GM23338 (cell line): ENCODE measurements around the gene LRP1-AS. TPM values are rescaled to one million over a fixed set of nuclear protein-coding genes. Genes with fewer than 3 reads are reported as not detected.

Source experiments
- ATAC-seq: fragments of 200-7000 bp; cut with Tn5 transposase; 3 replicates; pipeline ENCODE4 v1.9.1; 2020
- DNase-seq: peaks from one replicate; pipeline ENCODE4 v3.0.0-alpha.2; 2015; ENCODE audit warnings: low spot score
- H2AFZ ChIP-seq: fragments of 200-600 bp; sonication (generic); 2 replicates; pipeline ENCODE4 v1.8.0; 2016; ENCODE audit warnings: antibody characterized with exemption, mild to moderate bottlenecking, moderate library complexity
- H3F3A ChIP-seq: fragments of 200-600 bp; sonication (generic); replicated peaks from 2 replicates; pipeline ENCODE4 v1.8.0; 2017; ENCODE audit warnings: antibody characterized with exemption, mixed run types, low read depth
- H3K27ac ChIP-seq: fragments of 200-600 bp; sonication (generic); 2 replicates; pipeline ENCODE4 v1.6.1; 2016; ENCODE audit warnings: low read depth
- H3K27me3 ChIP-seq: fragments of 200-600 bp; sonication (generic); 2 replicates; pipeline ENCODE4 v1.8.0; 2016; ENCODE audit warnings: mild to moderate bottlenecking, mixed run types, moderate library complexity; ENCODE audit not compliant: insufficient read depth
- H3K36me3 ChIP-seq: fragments of 200-600 bp; sonication (generic); 2 replicates; pipeline ENCODE4 v1.8.0; 2016; ENCODE audit warnings: mild to moderate bottlenecking; ENCODE audit not compliant: insufficient read depth
- H3K4me1 ChIP-seq: fragments of 200-600 bp; sonication (generic); 2 replicates; pipeline ENCODE4 v1.8.0; 2016; ENCODE audit warnings: mild to moderate bottlenecking, moderate library complexity; ENCODE audit not compliant: insufficient read depth
- H3K4me2 ChIP-seq: fragments of 200-600 bp; sonication (generic); 2 replicates; pipeline ENCODE4 v1.7.1; 2017; ENCODE audit warnings: mixed run types
- H3K4me3 ChIP-seq: fragments of 200-600 bp; sonication (generic); 2 replicates; pipeline ENCODE4 v1.6.1; 2016; ENCODE audit warnings: mixed run types
- H3K79me2 ChIP-seq: fragments of 200-600 bp; sonication (generic); replicated peaks from 2 replicates; pipeline ENCODE4 v1.8.0; 2017; ENCODE audit warnings: mild to moderate bottlenecking; ENCODE audit not compliant: insufficient read depth
- H3K9me2 ChIP-seq: fragments of 200-600 bp; sonication (generic); 2 replicates; pipeline ENCODE4 v1.8.0; 2017; ENCODE audit not compliant: insufficient read depth
- H4K20me1 ChIP-seq: fragments of 200-600 bp; sonication (generic); replicated peaks from 2 replicates; pipeline ENCODE4 v1.8.0; 2017; ENCODE audit warnings: mild to moderate bottlenecking; ENCODE audit not compliant: insufficient read depth
- H3K27ac Mint-ChIP-seq: 2 replicates; pipeline ENCODE4 v1.8.0; 2020; ENCODE audit warnings: inconsistent platforms, mild to moderate bottlenecking, moderate library complexity, mixed read lengths
- H3K27me3 Mint-ChIP-seq: 3 replicates; pipeline ENCODE4 v1.8.0; 2022; ENCODE audit warnings: low read depth, mild to moderate bottlenecking, moderate library complexity, mixed read lengths, inconsistent platforms; ENCODE audit not compliant: insufficient read depth, poor library complexity
- H3K36me3 Mint-ChIP-seq: 3 replicates; pipeline ENCODE4 v1.8.0; 2021; ENCODE audit warnings: low read depth, mild to moderate bottlenecking, inconsistent platforms, moderate library complexity, mixed read lengths
- H3K4me1 Mint-ChIP-seq: 3 replicates; pipeline ENCODE4 v1.8.0; 2020; ENCODE audit warnings: mild to moderate bottlenecking, inconsistent platforms, mixed read lengths
- H3K4me3 Mint-ChIP-seq: 3 replicates; pipeline ENCODE4 v1.8.0; 2021; ENCODE audit warnings: moderate library complexity, mild to moderate bottlenecking, inconsistent platforms, mixed read lengths
- H3K9me3 Mint-ChIP-seq: 3 replicates; pipeline ENCODE4 v1.8.0; 2020; ENCODE audit warnings: moderate library complexity, mild to moderate bottlenecking, inconsistent platforms, mixed read lengths
- CREB1 ChIP-seq: fragments of 250-450 bp; sonication (Bioruptor Pico); IDR thresholded peaks from 2 replicates; pipeline ENCODE4 v1.5.0; 2020; ENCODE audit warnings: low read depth, mild to moderate bottlenecking, moderate library complexity
- CTCF ChIP-seq, 2 experiments: fragments of 200-600 bp in 1 of 2; sonication (generic) in 1 of 2; conservative IDR thresholded peaks; 2 replicates each; pipeline versions ENCODE4 v1.5.1 to v1.6.1; 2016 to 2017; ENCODE audit warnings: antibody characterized with exemption in 2 of 2, low read depth in 2 of 2, mild to moderate bottlenecking in 2 of 2, moderate library complexity in 1 of 2
- ETS1 ChIP-seq: IDR thresholded peaks from 2 replicates; pipeline ENCODE4 v1.6.1; 2016; ENCODE audit warnings: antibody characterized with exemption
- EZH2 ChIP-seq: fragments of 200-600 bp; sonication (generic); IDR thresholded peaks from one replicate; pipeline ENCODE4 v1.8.0; 2017; ENCODE audit warnings: antibody characterized with exemption, mild to moderate bottlenecking, low read depth; ENCODE audit not compliant: unreplicated experiment
- EZH2phosphoT487 ChIP-seq: fragments of 200-600 bp; sonication (generic); IDR thresholded peaks from one replicate; pipeline ENCODE4 v1.8.1; 2018; ENCODE audit warnings: antibody characterized with exemption; ENCODE audit not compliant: unreplicated experiment
- JUNB ChIP-seq: IDR thresholded peaks from one replicate; pipeline ENCODE4 v1.6.1; 2016; ENCODE audit warnings: antibody characterized with exemption; ENCODE audit not compliant: unreplicated experiment
- NANOG ChIP-seq: IDR thresholded peaks from 2 replicates; pipeline ENCODE4 v1.6.1; 2016; ENCODE audit warnings: antibody characterized with exemption, borderline replicate concordance
- POLR2AphosphoS5 ChIP-seq: IDR thresholded peaks from 2 replicates; pipeline ENCODE4 v1.6.1; 2016; ENCODE audit warnings: antibody characterized with exemption, low read depth
- REST ChIP-seq: IDR thresholded peaks from one replicate; pipeline ENCODE4 v1.6.1; 2018; ENCODE audit warnings: antibody characterized with exemption; ENCODE audit not compliant: unreplicated experiment
- STAT1 ChIP-seq: IDR thresholded peaks from one replicate; pipeline ENCODE4 v1.6.1; 2016; ENCODE audit warnings: antibody characterized with exemption; ENCODE audit not compliant: unreplicated experiment
- ZNF114 ChIP-seq: fragments of 250-450 bp; sonication (Bioruptor Pico); IDR thresholded peaks from 2 replicates; pipeline ENCODE4 v1.5.0; 2020; ENCODE audit warnings: mild to moderate bottlenecking, moderate library complexity
- ZNF331 ChIP-seq: fragments of 250-450 bp; sonication (Bioruptor Pico); IDR thresholded peaks from 2 replicates; pipeline ENCODE4 v1.5.0; 2020; ENCODE audit warnings: low read depth, mild to moderate bottlenecking, moderate library complexity
- ZNF462 ChIP-seq: fragments of 250-450 bp; sonication (Bioruptor Pico); IDR thresholded peaks from 2 replicates; pipeline ENCODE4 v1.5.0; 2020; ENCODE audit warnings: mild to moderate bottlenecking, moderate library complexity
- polyA plus RNA-seq: library from polyadenylated mRNA; unstranded; fragments of >200 nt; fragmentation: Nextera tagmentation; extraction: Ambion mirVana; gene quantifications from 2 replicates; pipeline ENCODE4 v1.2.1, GENCODE V29; 2016
- total RNA-seq: library from RNA; depleted of rRNA; stranded (reverse); fragments of >200 nt; shearing (Covaris generic); gene quantifications from 2 replicates; pipeline ENCODE4 v1.2.3, GENCODE V29; 2014

The LRP1-AS gene
- total and polyA plus RNA-seq, 2 experiments from 2014 or later = 0.86 TPM; not detected in 1

GRCh38 chr12:57151741-57152630, 4.6 kb upstream of the LRP1-AS start:
- no peaks in the 10 kb centered on the region for H3K9me3 Mint-ChIP-seq
- H3K27ac Mint-ChIP-seq = peak overlapping the region; percentile 52
- peaks cover 85% of the 10 kb centered on the region for H3K36me3 Mint-ChIP-seq
- peaks cover 39% of the 10 kb centered on the region for H3K4me1 Mint-ChIP-seq
- H3K79me2 ChIP-seq = no peaks in the 10 kb centered on the region
- H3F3A ChIP-seq = 0 out of 2 replicates have a peak, but pooled peaks cover 8% of the 10 kb centered on the region
- no peak overlapping the region; the same call in 2 of the 3 replicates for H3K4me3 Mint-ChIP-seq
- H3K4me2 ChIP-seq = no peak overlapping the region
- no peak overlapping the region for H3K4me3 ChIP-seq
- peaks cover 12% of the 10 kb centered on the region for H4K20me1 ChIP-seq
- H2AFZ ChIP-seq = no peak overlapping the region
- no peaks in the 10 kb centered on the region for H3K27me3 ChIP-seq
- peaks cover 16% of the 10 kb centered on the region for H3K27me3 Mint-ChIP-seq
- H3K27ac ChIP-seq = 0 out of 2 replicates have a peak overlapping the region, but pooled peaks have one; percentile 59
- H3K36me3 ChIP-seq = peaks cover 6% of the 10 kb centered on the region
- no peaks in the 10 kb centered on the region for H3K9me2 ChIP-seq
- TF ChIP-seq EZH2 = no peak
- no peak for TF ChIP-seq CTCF (conservative IDR thresholded peaks at IDR 0.05; ENCODE audit: low read depth in 2 of 2)
- TF ChIP-seq STAT1 = no peak
- TF ChIP-seq ZNF462 (CRISPR knock-in tag) = no peak
- no peak for TF ChIP-seq NANOG
- no peak for TF ChIP-seq EZH2phosphoT487
- TF ChIP-seq REST = no peak
- no peak for TF ChIP-seq ZNF331 (CRISPR knock-in tag)
- no peak for TF ChIP-seq CREB1
- no peak for TF ChIP-seq ZNF114
- no peak for TF ChIP-seq ETS1
- TF ChIP-seq POLR2AphosphoS5 = no peak
- TF ChIP-seq JUNB = no peak
- DNase-seq (no peak), ATAC-seq (peak; percentile 8; the same call in 2 of the 3 replicates)
- H3K4me1 ChIP-seq = no peaks in the 10 kb centered on the region
